ENCODE results near the gene ANKS6. TPM values are rescaled to one million over a fixed set of nuclear protein-coding genes. Genes with fewer than 3 reads are reported as not detected.

Gene ANKS6
- total RNA-seq, 1 experiment from 2014 or later, result 46.3 TPM

GRCh38 chr9:98728500-98728899, 67.9 kb downstream of the ANKS6 start:
- H3K4me2 ChIP-seq (ENCODE audit: insufficient read depth, insufficient read length, low read length), result no peak overlapping the region
- H2BK20ac ChIP-seq (ENCODE audit: low read depth, low read length, poor library complexity, severe bottlenecking), result no peak overlapping the region
- no peak overlapping the region for H2BK15ac ChIP-seq (ENCODE audit: low read depth, low read length)
- H3K23me2 ChIP-seq (ENCODE audit: insufficient read length, low read depth, low read length, poor library complexity, severe bottlenecking), result no peaks in the 10 kb centered on the region
- DNase-seq, result no peak
- no peak overlapping the region for H3K23ac ChIP-seq (ENCODE audit: insufficient read length, low read depth, low read length)
- no peak overlapping the region for H3K4ac ChIP-seq (ENCODE audit: low read depth, low read length)
- no peak overlapping the region for H3K27ac ChIP-seq (ENCODE audit: insufficient read length, low read depth, low read length)
- H2BK12ac ChIP-seq (ENCODE audit: insufficient read length, low read depth, low read length), result no peak overlapping the region
- H3T11ph ChIP-seq (ENCODE audit: low read length), result no peak overlapping the region
- Mint-ChIP-seq H3K9me3 (no peaks in the 10 kb centered on the region), H3K36me3 (ENCODE audit: insufficient read depth in 1 of 3, low read depth in 3 of 3) (0 out of 7 replicates have a peak, but pooled peaks cover 0 to 7% (median 4%) of the 10 kb centered on the region in 3 experiments), H3K27me3 (ENCODE audit: low read depth) (peaks cover 45% of the 10 kb centered on the region), H3K27ac (peak overlapping the region in 1 of 3 experiments; percentile 85; a peak in 1 of 7 replicates), H3K4me3 (no peak overlapping the region), H3K4me1 (peaks cover 8 to 10% of the 10 kb centered on the region in 2 experiments; a peak in 3 of 4 replicates)
- H3K27me3 ChIP-seq (ENCODE audit: insufficient read depth, low read length), result no peaks in the 10 kb centered on the region
- H3K9ac ChIP-seq (ENCODE audit: extremely low read depth, insufficient read length, low read length), result no peak overlapping the region
- H3K56ac ChIP-seq (ENCODE audit: insufficient read length, low read depth, low read length), result no peak overlapping the region
- no peak overlapping the region for H2BK5ac ChIP-seq (ENCODE audit: insufficient read length, low read length)
- H3K4me1 ChIP-seq (ENCODE audit: insufficient read depth, low read length), result no peaks in the 10 kb centered on the region
- no peak overlapping the region for H2AK5ac ChIP-seq (ENCODE audit: insufficient read length, low read length)
- no peak overlapping the region for H4K91ac ChIP-seq (ENCODE audit: insufficient read length, low read depth, low read length)
- no peak overlapping the region for H2AFZ ChIP-seq (ENCODE audit: low read length)
- no peaks in the 10 kb centered on the region for H3K79me2 ChIP-seq (ENCODE audit: insufficient read depth, low read length)
- no peak overlapping the region for H4K5ac ChIP-seq (ENCODE audit: insufficient read length, low read depth, low read length)
- no peak overlapping the region for H2BK120ac ChIP-seq (ENCODE audit: low read depth, low read length, poor library complexity, severe bottlenecking)
- WGBS (ENCODE audit: extremely low coverage, insufficient read length, low lambda C conversion rate), result no CpG with 5 or more reads among the region's 11 CpGs
- H4K8ac ChIP-seq (replicated peaks; ENCODE audit: insufficient read length, low read depth, low read length), result no peak overlapping the region
- H3K79me1 ChIP-seq (ENCODE audit: insufficient read depth, low read depth, low read length, poor library complexity, severe bottlenecking), result no peaks in the 10 kb centered on the region
- no peaks in the 10 kb centered on the region for H4K20me1 ChIP-seq (ENCODE audit: control insufficient read depth, insufficient read depth, insufficient read length)
- H3K14ac ChIP-seq (ENCODE audit: insufficient read depth, low read length), result no peak overlapping the region
- TF ChIP-seq, protein P1, sequence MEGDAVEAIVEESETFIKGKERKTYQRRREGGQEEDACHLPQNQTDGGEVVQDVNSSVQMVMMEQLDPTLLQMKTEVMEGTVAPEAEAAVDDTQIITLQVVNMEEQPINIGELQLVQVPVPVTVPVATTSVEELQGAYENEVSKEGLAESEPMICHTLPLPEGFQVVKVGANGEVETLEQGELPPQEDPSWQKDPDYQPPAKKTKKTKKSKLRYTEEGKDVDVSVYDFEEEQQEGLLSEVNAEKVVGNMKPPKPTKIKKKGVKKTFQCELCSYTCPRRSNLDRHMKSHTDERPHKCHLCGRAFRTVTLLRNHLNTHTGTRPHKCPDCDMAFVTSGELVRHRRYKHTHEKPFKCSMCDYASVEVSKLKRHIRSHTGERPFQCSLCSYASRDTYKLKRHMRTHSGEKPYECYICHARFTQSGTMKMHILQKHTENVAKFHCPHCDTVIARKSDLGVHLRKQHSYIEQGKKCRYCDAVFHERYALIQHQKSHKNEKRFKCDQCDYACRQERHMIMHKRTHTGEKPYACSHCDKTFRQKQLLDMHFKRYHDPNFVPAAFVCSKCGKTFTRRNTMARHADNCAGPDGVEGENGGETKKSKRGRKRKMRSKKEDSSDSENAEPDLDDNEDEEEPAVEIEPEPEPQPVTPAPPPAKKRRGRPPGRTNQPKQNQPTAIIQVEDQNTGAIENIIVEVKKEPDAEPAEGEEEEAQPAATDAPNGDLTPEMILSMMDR (conservative IDR thresholded peaks at IDR 0.05), result no peak
- no peak overlapping the region for H3K18ac ChIP-seq (ENCODE audit: insufficient read length, low read depth, low read length)
- H3K9me3 ChIP-seq (ENCODE audit: control insufficient read depth, low read depth, low read length), result no peaks in the 10 kb centered on the region
